ENCODE data around the gene CPNE7. TPM values are rescaled to one million over a fixed set of nuclear protein-coding genes. Genes with fewer than 3 reads are reported as not detected.

CPNE7 gene
- total RNA-seq, 4 donors from 2014 or later: 1.1 to 3.3 (median 2.5) TPM

DNA sequence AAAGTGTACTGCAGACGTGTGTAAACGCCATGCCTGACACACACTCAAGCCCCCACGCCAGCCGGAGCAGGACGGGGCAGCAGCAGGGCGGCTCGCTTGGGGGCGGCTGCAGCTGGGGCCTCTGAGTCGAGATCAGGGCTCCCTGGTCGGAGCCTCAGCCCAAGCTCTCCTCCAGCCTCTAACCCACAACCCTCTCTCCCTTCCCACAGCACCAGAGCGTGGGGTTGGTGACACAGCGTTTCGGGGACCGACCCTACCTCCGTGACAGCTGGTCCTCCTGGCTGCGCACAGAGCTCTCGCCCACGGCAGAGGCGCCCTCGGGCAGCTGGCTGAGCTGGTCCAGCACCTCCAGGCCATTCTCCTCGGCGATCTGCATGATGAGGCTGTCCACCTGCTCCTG lies 70.7 kb downstream of the CPNE7 start:
- DNase-seq (ENCODE audit: low spot score in 2 of 2): no peak
- no peak overlapping the region for H3K4me3 ChIP-seq (ENCODE audit: low read depth, poor library complexity, severe bottlenecking)
- TF ChIP-seq, protein P1, sequence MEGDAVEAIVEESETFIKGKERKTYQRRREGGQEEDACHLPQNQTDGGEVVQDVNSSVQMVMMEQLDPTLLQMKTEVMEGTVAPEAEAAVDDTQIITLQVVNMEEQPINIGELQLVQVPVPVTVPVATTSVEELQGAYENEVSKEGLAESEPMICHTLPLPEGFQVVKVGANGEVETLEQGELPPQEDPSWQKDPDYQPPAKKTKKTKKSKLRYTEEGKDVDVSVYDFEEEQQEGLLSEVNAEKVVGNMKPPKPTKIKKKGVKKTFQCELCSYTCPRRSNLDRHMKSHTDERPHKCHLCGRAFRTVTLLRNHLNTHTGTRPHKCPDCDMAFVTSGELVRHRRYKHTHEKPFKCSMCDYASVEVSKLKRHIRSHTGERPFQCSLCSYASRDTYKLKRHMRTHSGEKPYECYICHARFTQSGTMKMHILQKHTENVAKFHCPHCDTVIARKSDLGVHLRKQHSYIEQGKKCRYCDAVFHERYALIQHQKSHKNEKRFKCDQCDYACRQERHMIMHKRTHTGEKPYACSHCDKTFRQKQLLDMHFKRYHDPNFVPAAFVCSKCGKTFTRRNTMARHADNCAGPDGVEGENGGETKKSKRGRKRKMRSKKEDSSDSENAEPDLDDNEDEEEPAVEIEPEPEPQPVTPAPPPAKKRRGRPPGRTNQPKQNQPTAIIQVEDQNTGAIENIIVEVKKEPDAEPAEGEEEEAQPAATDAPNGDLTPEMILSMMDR (IDR thresholded peaks at IDR 0.05): no peak
- no peak for TF ChIP-seq POLR2A (IDR thresholded peaks at IDR 0.05)
- intact Hi-C loops (cut with DNase I; ENCODE audit: low total_unique reads): no loop called here
- 94 to 95% methylated on average over 21 to 22 of the region's 22 CpGs for WGBS, 2 donors

Other genes starting within 250 kb of the CPNE7 start
- gene ANKRD11, start 85.2 kb upstream of the CPNE7 start, total RNA-seq: 100 to 1,000 TPM in 2 of 4 donors, 10 to 100 TPM in 2; 75.6 to 183 (median 108) TPM
- gene SPG7, start 67.4 kb upstream of the CPNE7 start, total RNA-seq: 100 to 1,000 TPM in 1 of 4 donors, 10 to 100 TPM in 3; 79.0 to 156 (median 92.3) TPM
- over 10,000 TPM in 2 of 4 donors, 1,000 to 10,000 TPM in 2; 8,523 to 25,229 (median 9,742) TPM for gene RPL13, start 15.1 kb upstream of the CPNE7 start, total RNA-seq
- gene DPEP1, start 37.9 kb downstream of the CPNE7 start, total RNA-seq: 1 to 10 TPM in 2 of 4 donors, not detected in 2; 1.7 to 3.7 TPM
- 100 to 1,000 TPM in 1 of 4 donors, 10 to 100 TPM in 3; 78.3 to 141 (median 91.1) TPM for gene CHMP1A, start 82.0 kb downstream of the CPNE7 start, total RNA-seq
- gene SPATA33, start 82.1 kb downstream of the CPNE7 start, total RNA-seq: 1 to 10 TPM; 1.1 to 4.1 (median 2.5) TPM
- 10 to 100 TPM; 34.6 to 69.1 (median 40.9) TPM for gene CDK10, start 110.9 kb downstream of the CPNE7 start, total RNA-seq
- gene SPATA2L, start 125.9 kb downstream of the CPNE7 start, total RNA-seq: 10 to 100 TPM; 18.3 to 34.6 (median 28.4) TPM
- gene VPS9D1, start 145.1 kb downstream of the CPNE7 start, total RNA-seq: 1 to 10 TPM; 5.8 to 9.8 (median 7.0) TPM
- gene ZNF276, start 145.8 kb downstream of the CPNE7 start, total RNA-seq: 10 to 100 TPM; 44.7 to 62.0 (median 52.8) TPM
- gene FANCA, start 240.9 kb downstream of the CPNE7 start, total RNA-seq: 1 to 10 TPM; 2.0 to 5.6 (median 3.8) TPM

All from lower leg skin (tissue), 4 donors.